H9 (cell line): ENCODE measurements around the gene ZMYND8. TPM values are rescaled to one million over a fixed set of nuclear protein-coding genes. Genes with fewer than 3 reads are reported as not detected.
A peak's percentile ranks its signal among the peaks of the same experiment; 100 is the strongest.

Experiments
- DNase-seq: peaks from one replicate; pipeline ENCODE4 v3.0.0-alpha.2; 2017
- H2AFZ ChIP-seq: one replicate; pipeline ENCODE4 v1.6.1; 2013; ENCODE audit warnings: mild to moderate bottlenecking, low read length, control low read depth, moderate library complexity
- H2AK5ac ChIP-seq: 2 replicates; pipeline ENCODE4 v1.6.1; 2013; ENCODE audit warnings: low read length, control low read depth, mixed read lengths; ENCODE audit not compliant: insufficient read length
- H2BK120ac ChIP-seq: one replicate; pipeline ENCODE4 v1.6.1; 2013; ENCODE audit warnings: low read depth, mild to moderate bottlenecking, low read length, control low read depth, inconsistent platforms; ENCODE audit not compliant: poor library complexity, severe bottlenecking
- H2BK12ac ChIP-seq: 2 replicates; pipeline ENCODE4 v1.6.1; 2013; ENCODE audit warnings: low read length, control low read depth, mixed read lengths, low read depth; ENCODE audit not compliant: insufficient read length
- H2BK15ac ChIP-seq: 2 replicates; pipeline ENCODE4 v1.6.1; 2013; ENCODE audit warnings: low read depth, low read length, control low read depth
- H2BK20ac ChIP-seq: one replicate; pipeline ENCODE4 v1.6.1; 2013; ENCODE audit warnings: low read depth, mild to moderate bottlenecking, low read length, control low read depth, inconsistent platforms; ENCODE audit not compliant: poor library complexity, severe bottlenecking
- H2BK5ac ChIP-seq: 2 replicates; pipeline ENCODE4 v1.6.1; 2013; ENCODE audit warnings: low read length, control low read depth, mixed read lengths; ENCODE audit not compliant: insufficient read length
- H3K14ac ChIP-seq: 2 replicates; pipeline ENCODE4 v1.6.1; 2013; ENCODE audit warnings: low read length, control low read depth; ENCODE audit not compliant: insufficient read depth
- H3K18ac ChIP-seq: 2 replicates; pipeline ENCODE4 v1.6.1; 2013; ENCODE audit warnings: low read depth, mild to moderate bottlenecking, mixed read lengths, low read length, control low read depth; ENCODE audit not compliant: insufficient read length
- H3K23ac ChIP-seq: 2 replicates; pipeline ENCODE4 v1.6.1; 2013; ENCODE audit warnings: low read length, control low read depth, mixed read lengths, low read depth; ENCODE audit not compliant: insufficient read length
- H3K23me2 ChIP-seq: 2 replicates; pipeline ENCODE4 v1.6.1; 2013; ENCODE audit warnings: low read depth, mild to moderate bottlenecking, mixed read lengths, low read length, control low read depth; ENCODE audit not compliant: insufficient read length, poor library complexity, severe bottlenecking
- H3K27ac ChIP-seq: 2 replicates; pipeline ENCODE4 v1.5.1; 2013; ENCODE audit warnings: low read length, control low read depth, mixed read lengths, low read depth; ENCODE audit not compliant: insufficient read length
- H3K27me3 ChIP-seq: 2 replicates; pipeline ENCODE4 v1.6.1; 2013; ENCODE audit warnings: low read length, control low read depth, inconsistent platforms; ENCODE audit not compliant: insufficient read depth
- H3K4ac ChIP-seq: 2 replicates; pipeline ENCODE4 v1.6.1; 2013; ENCODE audit warnings: low read depth, mild to moderate bottlenecking, control low read depth, inconsistent platforms, low read length, moderate library complexity
- H3K4me1 ChIP-seq: 2 replicates; pipeline ENCODE4 v1.6.1; 2013; ENCODE audit warnings: low read length, control low read depth, inconsistent platforms; ENCODE audit not compliant: insufficient read depth
- H3K4me2 ChIP-seq: 2 replicates; pipeline ENCODE4 v1.6.1; 2013; ENCODE audit warnings: low read length, control low read depth, mixed read lengths; ENCODE audit not compliant: insufficient read length, insufficient read depth
- H3K56ac ChIP-seq: 2 replicates; pipeline ENCODE4 v1.6.1; 2013; ENCODE audit warnings: low read depth, mild to moderate bottlenecking, mixed read lengths, low read length, control low read depth; ENCODE audit not compliant: insufficient read length
- H3K79me1 ChIP-seq: 2 replicates; pipeline ENCODE4 v1.6.1; 2013; ENCODE audit warnings: low read depth, mild to moderate bottlenecking, moderate library complexity, low read length, control low read depth, inconsistent platforms; ENCODE audit not compliant: insufficient read depth, poor library complexity, severe bottlenecking
- H3K79me2 ChIP-seq: 2 replicates; pipeline ENCODE4 v1.6.1; 2013; ENCODE audit warnings: low read length, control low read depth, inconsistent platforms; ENCODE audit not compliant: insufficient read depth
- H3K9ac ChIP-seq: 2 replicates; pipeline ENCODE4 v1.6.1; 2013; ENCODE audit warnings: low read length, control low read depth, mixed read lengths; ENCODE audit not compliant: insufficient read length; ENCODE audit errors: extremely low read depth
- H3K9me3 ChIP-seq: one replicate; pipeline ENCODE4 v1.6.1; 2013; ENCODE audit warnings: low read depth, low read length, inconsistent platforms; ENCODE audit not compliant: control insufficient read depth
- H3T11ph ChIP-seq: one replicate; pipeline ENCODE4 v1.6.1; 2013; ENCODE audit warnings: mild to moderate bottlenecking, low read length, control low read depth, inconsistent platforms
- H4K20me1 ChIP-seq: one replicate; pipeline ENCODE4 v1.6.1; 2013; ENCODE audit not compliant: control insufficient read depth, insufficient read length, insufficient read depth
- H4K5ac ChIP-seq: 2 replicates; pipeline ENCODE4 v1.6.1; 2013; ENCODE audit warnings: low read depth, mild to moderate bottlenecking, mixed read lengths, low read length, control low read depth; ENCODE audit not compliant: insufficient read length
- H4K8ac ChIP-seq: replicated peaks from 2 replicates; pipeline ENCODE4 v1.6.1; 2013; ENCODE audit warnings: low read length, control low read depth, mixed read lengths, low read depth; ENCODE audit not compliant: insufficient read length
- H4K91ac ChIP-seq: 2 replicates; pipeline ENCODE4 v1.6.1; 2013; ENCODE audit warnings: low read depth, mild to moderate bottlenecking, moderate library complexity, mixed read lengths, low read length, control low read depth; ENCODE audit not compliant: insufficient read length
- H3K27ac Mint-ChIP-seq, 3 experiments: 2 replicates in 2 of 3; 3 replicates in 1 of 3; pipeline ENCODE4 v1.8.0; 2020 to 2021; ENCODE audit warnings: mixed read lengths in 3 of 3, mild to moderate bottlenecking in 1 of 3, moderate library complexity in 1 of 3
- H3K27me3 Mint-ChIP-seq: 2 replicates; pipeline ENCODE4 v1.8.0; 2021; ENCODE audit warnings: low read depth, mild to moderate bottlenecking, moderate library complexity, mixed read lengths
- H3K36me3 Mint-ChIP-seq, 3 experiments: 2 replicates in 2 of 3; 3 replicates in 1 of 3; pipeline ENCODE4 v1.8.0; 2020 to 2021; ENCODE audit warnings: low read depth in 3 of 3, mixed read lengths in 3 of 3; ENCODE audit not compliant: insufficient read depth in 1 of 3
- H3K4me1 Mint-ChIP-seq, 2 experiments: 2 replicates each; pipeline ENCODE4 v1.8.0; 2020; ENCODE audit warnings: mixed read lengths in 2 of 2
- H3K4me3 Mint-ChIP-seq, 2 experiments: 2 replicates in 1 of 2; 3 replicates in 1 of 2; pipeline ENCODE4 v1.8.0; 2020 to 2021; ENCODE audit warnings: mild to moderate bottlenecking in 2 of 2, mixed read lengths in 2 of 2, moderate library complexity in 1 of 2
- H3K9me3 Mint-ChIP-seq, 2 experiments: 2 replicates in 1 of 2; 3 replicates in 1 of 2; pipeline ENCODE4 v1.8.0; 2020; ENCODE audit warnings: mild to moderate bottlenecking in 2 of 2, mixed read lengths in 2 of 2, moderate library complexity in 1 of 2
- CTCF ChIP-seq: fragments of 200-600 bp; sonication (generic); conservative IDR thresholded peaks from 3 replicates; pipeline ENCODE4 v1.8.0; 2021; ENCODE audit warnings: antibody characterized with exemption, mild to moderate bottlenecking
- WGBS: extraction: QIAGEN DNeasy Blood & Tissue Kit; methylation state at CpG from one replicate; pipeline ENCODE4 v1.1.7; 2013; ENCODE audit warnings: missing lambda C conversion rate, low lambda C conversion rate, mixed read lengths; ENCODE audit not compliant: insufficient read length; ENCODE audit errors: extremely low coverage; 5-methylcytosine and 5-hydroxymethylcytosine counted together
- total RNA-seq: library from RNA; stranded (reverse); gene quantifications from 2 replicates; pipeline ENCODE4 v1.2.1, GENCODE V29; 2021

The ZMYND8 gene
- total RNA-seq, 1 experiment from 2014 or later = 158 TPM

GRCh38 chr20:47357296-47358038, 968 bp upstream of the ZMYND8 start:
- H3K23ac ChIP-seq = no peak overlapping the region
- H2AFZ ChIP-seq = no peak overlapping the region
- peaks cover 9 to 44% (median 21%) of the 10 kb centered on the region in 3 experiments; a peak in 6 of 7 replicates for H3K36me3 Mint-ChIP-seq
- no peaks in the 10 kb centered on the region for H3K23me2 ChIP-seq
- peak; percentile 92 for DNase-seq
- H3K79me1 ChIP-seq = no peaks in the 10 kb centered on the region
- H3K14ac ChIP-seq = peak overlapping the region; percentile 79
- peak overlapping the region; percentile 61 for H3K18ac ChIP-seq
- no peak overlapping the region for H2BK15ac ChIP-seq
- no peaks in the 10 kb centered on the region for H3K27me3 ChIP-seq
- H4K5ac ChIP-seq = peak overlapping the region; percentile 67
- H3K4me1 Mint-ChIP-seq = peaks cover 3 to 59% of the 10 kb centered on the region in 2 experiments
- WGBS = no CpG with 5 or more reads among the region's 29 CpGs
- no peaks in the 10 kb centered on the region for H4K20me1 ChIP-seq
- H3K27ac ChIP-seq = peak overlapping the region; percentile 94
- no peak overlapping the region for H2BK20ac ChIP-seq
- H3K4me2 ChIP-seq = peak overlapping the region; percentile 7
- no peak overlapping the region for H2AK5ac ChIP-seq
- H3K4ac ChIP-seq = peak overlapping the region; percentile 69
- TF ChIP-seq CTCF = no peak
- peak overlapping the region; percentile 44 to 49 for H3K4me3 Mint-ChIP-seq
- peak overlapping the region; percentile 74 for H2BK5ac ChIP-seq
- peak overlapping the region in 1 of 3 experiments; percentile 99; a peak in 6 of 7 replicates for H3K27ac Mint-ChIP-seq
- peaks cover 56% of the 10 kb centered on the region; the same call in 1 of the 2 replicates for H3K79me2 ChIP-seq
- no peak overlapping the region for H3T11ph ChIP-seq
- H3K27me3 Mint-ChIP-seq = no peaks in the 10 kb centered on the region; the same call in 1 of the 2 replicates
- no peaks in the 10 kb centered on the region for H3K9me3 ChIP-seq
- H2BK120ac ChIP-seq = peak overlapping the region; percentile 87
- peak overlapping the region; percentile 45 for H3K9ac ChIP-seq
- H2BK12ac ChIP-seq = peak overlapping the region; percentile 66
- H3K9me3 Mint-ChIP-seq = no peaks in the 10 kb centered on the region; a peak in 1 of 5 replicates
- no peak overlapping the region for H4K8ac ChIP-seq
- peaks cover 47% of the 10 kb centered on the region for H3K4me1 ChIP-seq
- H4K91ac ChIP-seq = peak overlapping the region; percentile 64
- H3K56ac ChIP-seq = no peak overlapping the region
